GM12891 (cell line): Measurements from ENCODE around the gene KRT71.

Source experiments
- POLR2A ChIP-seq: IDR thresholded peaks from 2 replicates; pipeline ENCODE4 v1.6.1; 2011; ENCODE audit warnings: low read depth, low read length, control low read depth
- POLR2AphosphoS5 ChIP-seq: IDR thresholded peaks from 2 replicates; pipeline ENCODE4 v1.6.1; 2011; ENCODE audit warnings: low read depth, low read length, control low read depth
- POU2F2 ChIP-seq: IDR thresholded peaks from 2 replicates; pipeline ENCODE4 v1.6.1; 2011; ENCODE audit warnings: low read depth, mild to moderate bottlenecking, control low read depth, low read length, moderate library complexity
- SPI1 ChIP-seq: IDR thresholded peaks from 2 replicates; pipeline ENCODE4 v1.6.1; 2011; ENCODE audit warnings: low read depth, low read length, control low read depth
- TAF1 ChIP-seq: IDR thresholded peaks from 2 replicates; pipeline ENCODE4 v1.6.1; 2011; ENCODE audit warnings: low read depth, low read length, control low read depth

GRCh38 chr12:52590021-52590420 lies 37.1 kb upstream of the KRT71 start:
- no peak for TF ChIP-seq TAF1
- TF ChIP-seq POLR2A: no peak
- no peak for TF ChIP-seq SPI1
- TF ChIP-seq POLR2AphosphoS5: no peak
- no peak for TF ChIP-seq POU2F2
